HG03103 (cell line): ENCODE measurements around the gene ACTC1.
"Not testable (repeated sequence)": the region's sequence is repeated elsewhere in the genome, so short reads cannot be mapped to it uniquely, and the experiment has no call there.

ENCODE experiments used
- ATAC-seq: cut with Tn5 transposase; IDR thresholded peaks from one replicate; pipeline ENCODE4 v1.9.1; 2021; ENCODE audit warnings: low read depth; ENCODE audit not compliant: unreplicated experiment

Gene ACTC1

DNA sequence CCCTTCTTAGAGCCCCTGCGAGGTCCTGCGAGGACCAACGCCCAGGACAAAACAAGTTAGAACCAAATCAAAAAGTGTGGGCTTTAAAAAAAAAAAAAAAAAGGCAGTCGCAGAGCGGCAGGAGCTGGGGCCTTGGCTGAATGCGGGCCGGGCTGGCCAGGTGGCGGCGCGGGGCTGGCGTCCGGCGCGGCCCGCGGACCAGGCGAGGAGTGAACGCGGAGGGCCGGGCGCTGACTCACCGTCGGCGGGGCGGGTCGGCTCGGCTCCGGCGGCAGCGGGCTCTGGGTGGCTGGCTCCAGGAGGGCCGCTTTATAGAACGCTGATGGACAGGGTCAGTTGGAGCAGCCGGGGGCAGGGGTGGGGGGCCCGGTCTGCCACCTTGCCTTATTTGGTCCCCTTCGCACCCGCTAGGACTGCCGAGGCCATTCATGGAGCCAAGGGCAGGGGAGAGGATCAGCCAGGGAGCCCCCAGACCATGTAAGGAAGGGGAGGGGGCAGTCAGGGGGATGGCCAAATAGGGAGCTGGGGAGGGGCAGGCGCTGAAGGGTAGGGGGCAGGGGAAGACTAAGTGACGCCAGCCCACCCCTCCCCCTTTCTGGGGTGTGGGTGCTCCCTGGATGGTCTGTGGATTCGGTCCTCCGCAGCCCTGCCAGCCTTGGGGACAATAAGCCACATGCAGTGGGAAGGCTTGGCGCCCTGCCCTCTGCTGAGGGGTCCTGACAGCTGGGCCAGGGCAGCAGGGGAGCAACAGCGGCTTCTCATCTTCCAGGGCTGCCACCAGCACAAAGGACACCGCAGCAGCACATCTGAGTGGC, at the start of gene ACTC1:
ACTC1 (minus strand) TSS at position 283 of the 815 bp plus-strand sequence. CDS start 741 bp downstream, outside the sequence.
- no peak for ATAC-seq

DNA sequence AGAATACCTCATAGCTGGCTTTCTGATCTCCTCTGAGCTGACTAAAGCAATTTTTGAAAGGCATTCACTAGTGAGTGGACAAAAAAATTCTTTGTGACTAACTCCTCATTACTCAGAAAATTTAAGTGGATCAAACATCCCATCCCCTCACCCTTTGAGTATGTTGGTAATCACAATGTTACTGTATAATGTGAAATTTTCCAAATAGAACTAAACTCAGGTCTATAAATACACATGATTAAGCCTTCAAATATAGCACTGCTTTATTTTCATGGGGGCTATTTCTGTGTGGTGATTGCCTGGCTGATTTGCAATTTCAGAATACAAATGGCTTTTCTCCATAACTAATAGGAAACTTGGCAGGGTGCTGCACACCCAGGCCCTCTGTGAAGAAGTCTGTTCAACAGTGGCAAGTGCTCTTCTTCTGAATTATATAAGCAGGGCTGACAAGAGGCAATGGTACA, 45.9 kb upstream of the ACTC1 start:
- ATAC-seq = no peak

DNA sequence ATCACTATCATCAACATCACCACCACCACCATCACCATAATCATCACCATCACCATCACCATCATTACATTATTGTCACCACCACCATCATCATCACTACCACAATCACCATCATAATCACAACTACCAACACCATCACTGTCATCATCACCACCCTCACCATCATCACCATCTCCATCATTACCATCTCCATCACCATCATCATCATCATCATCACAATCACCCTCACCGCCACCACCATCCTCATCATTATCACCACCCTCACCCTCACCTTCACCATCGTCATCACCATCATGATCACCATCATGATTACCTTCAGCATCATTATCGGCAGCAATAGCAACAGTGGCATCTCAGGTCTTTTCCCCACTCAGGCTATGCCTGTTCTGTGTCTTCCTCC, 42.9 kb upstream of the ACTC1 start:
- no peak for ATAC-seq

DNA sequence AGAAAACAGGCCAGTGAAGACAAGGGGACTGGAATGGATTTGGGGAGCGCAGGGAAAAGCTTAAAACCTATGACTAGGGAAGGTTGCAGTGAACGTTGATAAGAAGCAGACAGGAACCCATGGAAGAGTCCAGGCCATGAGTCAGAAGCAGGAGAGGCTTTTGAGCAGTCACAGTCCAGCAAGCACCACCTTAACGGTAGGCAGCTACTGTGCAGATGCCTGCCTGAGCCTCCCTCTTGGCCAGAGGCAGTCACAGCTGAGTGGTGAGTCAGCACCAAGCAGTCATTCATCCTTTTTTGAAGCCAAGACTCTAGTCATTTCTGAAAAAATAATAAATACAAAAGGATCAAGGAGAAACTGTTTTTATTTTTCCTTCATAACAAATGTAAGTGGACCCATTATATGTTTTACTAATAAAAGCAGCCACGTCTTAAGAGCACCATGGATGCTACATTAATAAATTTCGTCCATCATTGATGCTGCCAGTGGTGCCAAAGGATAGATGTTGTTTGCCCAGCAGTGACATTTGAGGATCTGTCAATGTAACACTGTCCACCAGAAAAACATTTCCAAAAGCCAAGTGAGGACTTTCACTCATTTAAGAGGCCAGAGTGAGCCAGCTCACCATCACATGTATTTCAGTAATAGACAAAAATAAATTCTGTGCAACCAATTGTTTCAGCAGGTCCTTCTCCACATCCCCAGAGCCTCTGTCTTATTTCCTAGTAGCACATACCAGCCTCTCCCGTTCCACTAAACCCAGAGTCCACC, 42.1 kb upstream of the ACTC1 start:
- ATAC-seq = no peak

DNA sequence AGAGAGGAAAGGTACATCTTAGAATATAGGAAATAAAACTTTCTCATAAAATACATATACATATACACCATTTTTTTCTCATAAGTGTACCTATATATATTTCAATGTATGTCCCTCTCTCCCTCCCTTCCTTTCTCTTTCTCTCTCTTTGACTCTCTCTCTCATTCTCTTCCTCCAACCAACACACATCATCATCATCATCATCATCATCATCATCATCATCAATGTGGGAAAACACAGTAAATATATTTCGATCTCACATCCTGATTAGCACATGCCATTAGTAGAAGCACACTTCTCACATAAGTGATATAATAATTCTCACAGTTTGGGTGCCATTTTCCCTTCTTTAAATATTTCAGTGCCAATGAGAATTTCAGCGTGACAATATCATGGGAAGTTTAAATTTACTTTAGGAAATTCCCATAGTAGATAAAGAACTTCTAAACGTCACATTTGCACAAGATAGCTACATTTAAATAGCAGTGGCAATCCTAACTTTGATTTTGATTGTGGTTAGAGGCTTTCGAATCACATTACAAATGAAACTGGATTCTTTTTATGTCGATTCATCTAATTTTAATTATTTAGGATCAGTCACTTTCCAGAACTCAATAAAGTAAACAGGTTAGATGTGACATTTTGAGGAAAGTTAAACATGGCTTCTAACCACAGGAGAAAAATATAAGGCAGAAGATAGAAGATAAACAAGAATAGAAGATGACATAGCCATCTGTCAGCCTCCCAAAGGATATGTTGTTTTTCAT, 33.0 kb upstream of the ACTC1 start:
- ATAC-seq = no peak

DNA sequence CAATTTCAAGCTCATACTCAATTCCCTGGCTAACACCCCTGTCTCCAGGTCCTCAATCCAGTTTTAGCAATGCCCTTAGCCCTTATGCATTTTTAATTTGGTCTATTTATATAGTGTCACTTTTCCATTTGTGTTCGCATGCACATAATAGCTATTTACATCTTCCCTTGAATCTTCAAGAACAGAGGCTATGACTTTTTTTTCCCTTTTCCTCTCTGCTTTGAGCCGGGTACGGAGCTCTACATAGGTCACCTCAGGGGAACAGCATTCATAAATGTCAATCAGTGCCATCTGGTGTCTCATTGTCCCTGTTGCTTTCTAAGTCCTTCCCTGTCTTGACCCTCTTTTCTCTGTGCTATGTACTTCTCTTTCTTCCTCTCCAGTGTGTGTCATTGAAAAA, 26.5 kb upstream of the ACTC1 start:
- ATAC-seq = no peak

DNA sequence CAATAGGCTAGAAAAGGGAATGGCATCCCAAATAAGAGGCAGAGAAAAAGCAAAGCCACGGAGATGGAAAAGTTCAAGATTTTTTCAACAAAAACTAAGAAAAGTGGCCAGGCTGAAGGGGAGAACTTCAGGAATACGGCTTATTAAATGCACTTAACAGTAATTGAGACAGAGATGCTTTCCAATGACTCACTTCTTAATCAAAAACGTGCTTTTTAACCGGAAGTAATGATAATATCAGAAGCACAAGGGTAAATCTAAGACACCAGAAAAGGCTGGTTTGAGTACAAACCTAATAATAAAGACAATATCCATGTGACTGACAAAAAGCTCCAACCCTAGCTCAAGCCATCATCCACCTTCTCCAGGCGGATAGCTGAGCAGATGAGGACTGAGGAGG, 24.8 kb upstream of the ACTC1 start:
- no peak for ATAC-seq

DNA sequence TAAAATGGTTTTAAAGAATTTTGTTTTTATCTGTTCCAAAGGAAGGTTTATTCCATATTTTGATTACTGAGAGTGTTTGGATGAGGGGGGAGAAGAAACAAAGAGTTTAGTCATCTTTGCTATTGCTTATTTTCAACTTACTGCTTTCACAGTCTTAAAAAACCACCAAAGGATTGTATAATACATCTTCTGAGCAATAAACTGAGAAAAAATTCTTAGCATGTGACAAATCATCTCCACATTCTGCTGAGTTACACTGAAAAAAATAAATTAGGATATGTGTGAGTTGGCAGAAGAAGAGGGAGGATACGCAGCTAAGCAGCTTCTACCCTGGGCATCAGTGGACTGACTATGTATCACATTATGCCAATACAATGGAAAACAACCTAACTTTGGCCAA, 23.2 kb upstream of the ACTC1 start:
- ATAC-seq = no peak

DNA sequence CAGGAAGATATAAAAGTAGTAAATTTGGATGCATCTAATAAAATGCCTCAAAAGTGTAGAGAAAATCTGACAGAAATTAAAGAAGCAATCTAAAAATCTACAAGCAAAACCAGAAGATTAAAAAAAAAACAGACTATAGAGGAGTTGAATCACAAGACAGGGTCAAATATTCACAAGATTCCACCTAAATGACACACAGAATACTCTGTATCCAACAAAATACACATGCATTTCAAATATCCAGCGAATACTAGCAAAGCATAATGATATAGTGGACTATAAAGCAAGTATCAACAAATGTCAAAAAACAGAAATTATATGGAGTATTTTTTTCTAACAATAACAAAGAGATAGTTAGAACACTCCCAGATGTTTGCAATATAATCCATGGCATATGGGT, 20.5 kb upstream of the ACTC1 start:
- ATAC-seq = no peak

DNA sequence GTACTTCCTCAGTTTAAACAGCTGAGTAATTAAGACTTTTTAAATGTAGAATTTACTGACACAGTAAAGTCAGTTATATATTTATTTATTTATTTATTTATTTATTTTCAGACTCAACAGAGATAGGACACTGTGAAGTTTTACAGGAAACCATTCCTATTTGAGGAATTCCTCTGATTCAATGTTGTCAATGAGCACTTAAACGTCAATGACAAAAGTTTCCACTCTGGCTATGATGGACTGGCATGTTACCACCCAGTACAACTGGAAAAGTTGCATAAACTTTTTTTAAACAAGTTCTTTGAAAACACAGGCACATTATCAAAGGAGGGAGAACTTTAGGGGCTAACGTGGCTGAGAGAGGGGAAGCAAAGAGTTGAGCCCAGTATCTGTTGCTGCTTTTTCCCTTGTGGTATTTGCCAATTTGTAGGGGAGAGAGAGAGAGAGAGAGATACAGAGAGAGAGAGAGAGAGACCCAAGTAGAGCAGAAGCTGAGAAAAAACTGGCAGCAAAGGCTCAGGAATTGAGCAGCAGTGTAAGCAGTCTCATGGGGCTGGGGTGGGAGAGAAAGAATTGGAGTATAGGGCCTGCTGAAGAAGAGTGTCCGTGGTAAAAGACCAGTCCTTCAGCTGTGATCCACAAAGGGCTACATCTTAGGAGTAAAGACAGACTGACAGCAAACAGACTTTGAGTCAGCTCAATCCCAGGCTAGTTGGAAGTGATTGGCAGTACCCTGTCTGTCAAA, 18.3 kb upstream of the ACTC1 start:
- no peak for ATAC-seq

DNA sequence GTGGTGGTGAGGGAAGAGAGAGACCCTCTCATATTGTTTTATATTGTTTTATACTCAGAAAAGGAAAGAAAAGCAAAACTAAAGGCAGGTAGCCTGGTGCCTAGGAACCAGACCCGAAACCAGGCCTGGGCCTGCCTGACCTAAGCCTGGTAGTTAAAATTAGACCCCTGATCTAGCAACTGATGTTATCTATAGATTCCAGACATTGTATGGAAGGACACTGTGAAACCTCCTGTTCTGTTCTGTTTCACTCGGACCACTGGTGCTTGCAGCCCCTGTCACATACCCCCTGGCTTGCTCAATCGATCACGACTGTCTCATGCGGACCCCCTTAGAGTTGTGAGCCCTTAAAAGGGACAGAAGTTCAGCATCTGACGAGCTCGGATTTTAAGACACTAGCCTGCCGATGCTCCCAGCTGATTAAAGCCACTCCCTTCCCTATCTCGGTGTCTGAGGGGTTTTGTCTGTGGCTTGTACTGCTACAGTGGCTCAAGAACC, 17.6 kb upstream of the ACTC1 start:
- not testable (repeated sequence) for ATAC-seq

DNA sequence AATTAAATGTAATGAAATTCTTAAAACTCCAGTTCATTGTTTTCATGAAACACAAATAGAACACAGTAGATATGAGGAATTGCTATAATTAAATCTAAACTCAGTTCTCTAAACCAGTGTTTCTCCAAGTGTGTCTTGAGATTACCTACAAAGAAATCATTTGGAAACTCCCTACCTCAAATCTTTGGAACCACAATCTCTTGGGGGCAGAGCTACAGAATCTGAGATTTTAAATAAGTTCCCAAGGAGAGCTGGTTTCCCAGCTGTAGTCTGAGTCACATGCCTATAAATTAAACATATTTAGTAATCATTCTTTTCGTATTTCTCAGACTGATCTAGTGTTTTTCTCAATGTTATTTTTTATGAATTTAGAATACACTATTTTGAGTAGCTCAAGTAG, 17.0 kb upstream of the ACTC1 start:
- ATAC-seq = no peak

DNA sequence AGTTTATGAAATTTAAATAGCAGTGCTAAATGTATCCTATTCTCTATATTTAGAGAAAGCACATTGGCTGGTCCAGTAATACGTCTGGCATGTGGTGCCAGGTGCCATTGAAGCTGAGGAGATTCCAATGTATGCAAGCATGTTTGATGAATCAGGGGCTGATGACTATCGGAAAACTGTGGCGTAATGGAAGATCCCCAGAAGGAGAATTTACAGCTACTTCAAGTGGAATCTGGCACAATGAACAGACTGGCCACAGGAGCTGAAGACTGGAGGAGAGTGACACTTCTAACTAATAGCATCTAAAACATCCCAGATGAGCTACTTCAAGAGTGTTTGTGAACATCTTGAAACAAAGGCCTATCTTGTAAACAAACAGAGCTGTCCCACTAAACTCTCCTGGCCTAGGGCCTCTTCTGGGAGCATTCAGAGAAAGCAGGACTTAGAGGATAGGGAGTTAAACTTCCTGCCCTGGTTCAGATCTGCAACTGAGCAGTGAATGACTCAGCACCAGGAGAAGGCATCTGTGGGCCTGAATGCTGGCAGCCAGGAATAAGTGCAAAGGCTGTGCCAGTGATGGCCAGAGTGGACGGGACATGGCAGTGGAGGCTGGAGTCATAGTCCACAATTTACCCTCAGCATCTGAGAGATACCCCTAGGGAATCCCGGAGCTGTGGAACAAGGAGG, 15.2 kb upstream of the ACTC1 start:
- ATAC-seq = no peak

DNA sequence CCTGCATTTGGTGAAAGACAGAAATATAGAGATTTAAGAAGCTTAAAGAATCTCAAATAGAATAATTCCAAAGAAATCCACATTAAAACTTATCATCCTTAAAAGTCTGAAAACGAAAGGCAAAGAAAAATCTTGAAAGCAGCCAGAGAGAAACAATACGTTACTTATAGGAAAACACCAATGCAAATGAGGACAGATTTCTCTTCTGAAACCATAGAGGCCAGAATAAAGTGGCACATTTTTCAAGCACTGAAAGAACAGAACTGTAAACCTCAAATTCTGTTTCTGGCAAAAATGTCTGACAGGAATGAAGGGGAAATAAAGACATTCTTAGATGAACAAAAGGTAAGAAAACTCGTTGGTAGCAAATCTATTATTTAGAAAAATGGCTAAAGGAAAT, 13.8 kb upstream of the ACTC1 start:
- no peak for ATAC-seq

DNA sequence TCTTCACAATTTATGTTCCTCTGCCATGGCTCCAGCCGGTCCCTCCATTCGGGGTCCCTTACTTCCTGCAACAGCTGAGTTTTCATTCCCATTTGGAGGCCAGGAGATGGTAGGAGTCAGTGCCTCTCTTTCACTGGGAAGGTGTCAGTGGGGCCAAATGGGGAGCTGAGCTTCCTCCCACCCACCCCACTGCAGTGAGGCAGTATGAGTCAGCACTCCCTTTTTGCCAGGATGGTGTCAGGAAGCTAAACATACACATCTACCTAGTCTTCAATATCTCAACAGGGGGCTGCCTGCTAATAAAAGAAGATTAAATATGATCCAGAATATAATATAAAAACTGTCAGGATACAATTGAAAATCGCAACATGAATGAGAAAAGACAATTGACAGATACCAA, 12.7 kb upstream of the ACTC1 start:
- no peak for ATAC-seq

DNA sequence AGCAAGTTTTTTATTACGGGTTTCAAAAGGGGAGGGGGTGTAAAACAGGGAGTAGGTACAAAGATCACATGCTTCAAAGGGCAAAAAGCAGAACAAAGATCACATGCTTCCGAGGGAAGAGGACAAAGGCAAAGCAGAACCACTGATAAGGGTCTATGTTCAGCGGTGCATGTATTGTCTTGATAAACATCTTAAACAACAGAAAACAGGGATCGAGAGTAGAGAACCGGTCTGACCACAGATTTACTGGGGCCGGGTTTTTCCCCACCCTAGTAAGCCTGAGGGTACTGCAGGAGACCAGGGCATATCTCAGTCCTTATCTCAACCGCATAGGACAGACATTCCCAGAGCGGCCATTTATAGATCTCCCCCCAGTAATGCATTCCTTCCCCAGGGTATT, 11.9 kb upstream of the ACTC1 start:
- not testable (repeated sequence) for ATAC-seq

DNA sequence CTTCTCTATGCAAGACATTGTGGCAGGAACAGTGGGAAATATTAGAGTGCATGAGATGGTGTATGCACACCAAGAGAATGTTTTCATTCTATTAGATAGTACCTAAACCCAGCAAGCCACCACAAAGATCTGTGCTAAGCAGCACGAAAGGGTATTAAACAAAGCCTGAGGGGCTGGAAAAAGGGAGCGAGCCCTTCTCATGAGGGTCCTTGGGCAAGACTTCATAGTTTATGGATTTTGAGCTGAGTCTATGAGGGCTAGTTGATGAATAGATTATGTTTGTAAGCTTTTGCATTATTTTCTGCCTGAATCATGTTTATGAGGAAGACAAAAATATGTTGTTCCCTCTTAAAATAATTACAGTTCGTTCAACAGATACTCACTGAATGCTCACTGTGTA, 9.4 kb upstream of the ACTC1 start:
- ATAC-seq = no peak

DNA sequence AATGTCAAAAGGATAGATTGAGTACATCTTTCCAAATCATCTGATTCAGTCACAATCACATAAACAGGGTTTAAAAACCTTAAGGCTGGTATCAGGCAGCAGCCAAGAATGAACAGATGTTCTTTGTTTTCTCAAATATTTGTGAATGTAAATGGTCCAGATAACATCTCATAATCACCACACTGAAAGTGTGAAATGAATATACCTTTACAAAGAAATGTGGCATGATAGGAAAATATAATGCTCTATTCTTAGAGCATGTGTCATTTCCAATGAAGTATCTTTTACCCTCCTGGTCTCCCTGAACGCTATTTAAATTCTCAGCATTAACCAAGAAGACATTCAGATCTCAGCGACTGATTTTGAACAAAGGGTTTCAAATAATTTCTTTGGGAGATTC, 8.8 kb upstream of the ACTC1 start:
- ATAC-seq = no peak

DNA sequence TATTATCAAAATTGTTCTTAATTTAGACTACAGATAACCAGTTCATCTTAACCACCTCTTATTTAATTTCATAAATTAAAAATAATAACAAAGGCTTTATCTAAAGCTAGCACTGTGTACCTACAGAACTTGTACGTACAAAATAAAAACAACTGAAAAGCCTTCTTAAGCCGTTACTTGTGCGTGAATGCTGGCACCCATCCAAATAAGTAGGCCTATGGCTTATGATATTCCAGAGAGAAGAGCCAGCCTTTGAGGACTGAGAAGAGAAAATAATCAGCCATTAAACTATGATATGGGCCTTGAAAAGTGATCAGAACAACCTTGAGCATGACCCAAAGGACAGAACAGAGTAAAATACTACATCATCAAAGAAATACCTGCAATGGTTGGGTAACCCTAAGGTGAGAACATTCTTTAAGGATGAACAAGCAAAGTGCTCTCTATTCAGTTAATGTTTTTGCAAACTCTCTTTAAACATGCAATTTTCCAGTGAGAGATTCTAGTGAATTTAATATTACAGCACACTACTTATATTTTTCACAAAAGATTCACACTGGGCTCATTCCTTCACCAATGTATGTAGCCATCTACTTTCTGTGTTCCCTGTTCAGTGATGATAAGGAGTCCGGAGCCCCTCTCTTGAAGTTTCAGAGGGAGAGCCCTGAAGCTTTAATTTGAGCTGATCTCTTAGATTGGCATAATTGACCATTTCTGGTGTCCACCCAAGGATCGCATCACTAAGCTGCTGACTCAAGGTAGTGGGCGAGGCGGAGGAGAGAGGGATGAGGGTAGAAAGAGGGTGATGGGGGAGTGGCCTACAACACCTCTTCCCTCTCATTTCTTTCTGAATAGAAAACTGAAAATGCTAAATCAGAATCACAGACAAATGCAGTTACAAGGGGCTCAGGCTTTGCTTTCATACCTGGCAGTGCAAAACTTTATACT, 7.7 kb upstream of the ACTC1 start:
- no peak for ATAC-seq
